B cell (primary cell): ENCODE measurements around the gene SLC19A2.

ENCODE experiments used
- EZH2 ChIP-seq: IDR thresholded peaks from 2 replicates; pipeline ENCODE4 v1.6.1; 2012; ENCODE audit warnings: borderline replicate concordance, low read depth, mild to moderate bottlenecking, moderate library complexity, low read length; ENCODE audit not compliant: insufficient read depth, poor library complexity, severe bottlenecking
- TF ChIP-seq, protein P1 (sequence below): fragments of 200-600 bp; IDR thresholded peaks from one replicate; pipeline ENCODE4 v1.8.0; 2022; ENCODE audit warnings: antibody characterized with exemption, mild to moderate bottlenecking

- TF ChIP-seq, protein P1, sequence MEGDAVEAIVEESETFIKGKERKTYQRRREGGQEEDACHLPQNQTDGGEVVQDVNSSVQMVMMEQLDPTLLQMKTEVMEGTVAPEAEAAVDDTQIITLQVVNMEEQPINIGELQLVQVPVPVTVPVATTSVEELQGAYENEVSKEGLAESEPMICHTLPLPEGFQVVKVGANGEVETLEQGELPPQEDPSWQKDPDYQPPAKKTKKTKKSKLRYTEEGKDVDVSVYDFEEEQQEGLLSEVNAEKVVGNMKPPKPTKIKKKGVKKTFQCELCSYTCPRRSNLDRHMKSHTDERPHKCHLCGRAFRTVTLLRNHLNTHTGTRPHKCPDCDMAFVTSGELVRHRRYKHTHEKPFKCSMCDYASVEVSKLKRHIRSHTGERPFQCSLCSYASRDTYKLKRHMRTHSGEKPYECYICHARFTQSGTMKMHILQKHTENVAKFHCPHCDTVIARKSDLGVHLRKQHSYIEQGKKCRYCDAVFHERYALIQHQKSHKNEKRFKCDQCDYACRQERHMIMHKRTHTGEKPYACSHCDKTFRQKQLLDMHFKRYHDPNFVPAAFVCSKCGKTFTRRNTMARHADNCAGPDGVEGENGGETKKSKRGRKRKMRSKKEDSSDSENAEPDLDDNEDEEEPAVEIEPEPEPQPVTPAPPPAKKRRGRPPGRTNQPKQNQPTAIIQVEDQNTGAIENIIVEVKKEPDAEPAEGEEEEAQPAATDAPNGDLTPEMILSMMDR, result no peak
- TF ChIP-seq EZH2, result no peak
Measured at GRCh38 chr1:169487133-169487532, 1.4 kb upstream of the SLC19A2 start.
